ENCODE data around the gene GJE1.

The GJE1 gene

GRCh38 chr6:142165227-142165626 lies 32.5 kb downstream of the GJE1 start:
- no peak for DNase-seq (ENCODE audit: low read depth in 1 of 2, low spot score in 1 of 2)

DNA sequence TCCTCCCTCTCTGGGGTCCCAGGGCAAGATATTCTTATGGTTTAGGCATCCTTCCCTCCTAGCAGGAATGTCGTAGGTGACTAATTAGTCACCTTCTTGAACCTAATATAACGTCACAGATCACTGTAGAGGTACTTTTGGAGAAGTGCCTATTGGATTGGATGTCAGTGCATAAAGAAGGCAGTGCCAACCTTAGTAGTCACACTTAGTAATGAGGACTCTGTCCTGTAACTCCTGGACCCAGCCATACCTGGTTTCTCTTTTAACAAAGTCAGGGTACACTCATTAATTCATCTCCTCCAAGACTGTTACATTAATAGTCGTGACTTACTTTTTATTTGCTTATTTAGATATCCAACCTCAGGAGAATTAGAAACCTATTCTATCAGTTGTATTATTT lies 34.3 kb downstream of the GJE1 start:
- no peak for DNase-seq (ENCODE audit: low read depth in 1 of 2, low spot score in 1 of 2)

GRCh38 chr6:142167486-142167885 lies 34.8 kb downstream of the GJE1 start:
- DNase-seq (ENCODE audit: low read depth in 1 of 2, low spot score in 1 of 2), result no peak

DNA sequence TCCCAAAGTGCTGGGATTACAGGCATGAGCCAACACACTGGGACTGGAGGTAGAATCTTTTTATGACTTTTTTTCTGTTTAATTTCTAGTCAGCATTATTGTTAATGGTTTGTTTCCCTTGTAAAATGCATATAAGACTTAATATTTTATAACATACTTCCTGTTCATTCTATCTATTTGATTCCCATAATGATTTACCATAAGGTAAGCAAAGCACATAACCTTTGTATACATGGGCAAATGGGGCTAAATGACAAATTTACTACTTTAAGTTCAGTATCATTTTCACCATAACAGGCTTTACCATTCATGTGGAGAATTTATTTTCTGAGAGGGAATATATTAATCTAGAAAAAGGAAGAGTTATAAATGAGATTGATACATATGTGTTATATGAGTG lies 38.6 kb downstream of the GJE1 start:
- DNase-seq (ENCODE audit: low read depth in 1 of 2, low spot score in 1 of 2), result no peak

- DNase-seq (ENCODE audit: low read depth in 1 of 2, low spot score in 1 of 2), result no peak
Measured at GRCh38 chr6:142172758-142173157, 40.0 kb downstream of the GJE1 start.

DNA sequence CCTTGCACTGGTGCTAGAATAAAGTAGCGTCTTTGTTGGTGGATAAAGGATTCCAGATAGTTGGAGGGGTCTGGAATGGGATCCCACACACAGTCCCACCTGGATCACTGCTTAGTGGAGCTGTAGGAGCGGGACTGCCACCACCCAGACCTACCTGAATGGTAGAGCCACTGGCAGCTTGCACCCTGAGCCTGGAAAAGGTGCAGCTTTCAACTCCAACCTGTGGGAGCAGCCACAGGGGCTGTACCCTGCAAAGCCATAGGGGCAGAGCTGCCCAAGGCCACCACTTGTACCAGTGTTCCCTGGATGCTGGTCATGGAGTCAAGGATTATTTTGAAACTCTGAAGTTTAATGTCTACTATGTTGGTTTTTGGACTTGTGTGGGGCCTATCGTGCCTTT lies 41.3 kb downstream of the GJE1 start:
- no peak for DNase-seq (ENCODE audit: low read depth in 1 of 2, low spot score in 1 of 2)

- no peak for DNase-seq (ENCODE audit: low read depth in 1 of 2, low spot score in 1 of 2)
Measured at GRCh38 chr6:142174703-142175102, 42.0 kb downstream of the GJE1 start.

GRCh38 chr6:142178129-142178528 lies 45.4 kb downstream of the GJE1 start:
- no peak for DNase-seq (ENCODE audit: low read depth in 1 of 2, low spot score in 1 of 2)

- no peak for DNase-seq (ENCODE audit: low read depth in 1 of 2, low spot score in 1 of 2)
Measured at GRCh38 chr6:142182004-142182403, 49.3 kb downstream of the GJE1 start.

- DNase-seq (ENCODE audit: low read depth in 1 of 2, low spot score in 1 of 2), result no peak
Measured at GRCh38 chr6:142183351-142183750, 50.6 kb downstream of the GJE1 start.

GRCh38 chr6:142184307-142184706 lies 51.6 kb downstream of the GJE1 start:
- DNase-seq (ENCODE audit: low read depth in 1 of 2, low spot score in 1 of 2), result no peak
